Osteoblast (primary cell): Measurements from ENCODE around the gene WDR70. TPM values are rescaled to one million over a fixed set of nuclear protein-coding genes. Genes with fewer than 3 reads are reported as not detected.
"Not testable (repeated sequence)": the region's sequence is repeated elsewhere in the genome, so short reads cannot be mapped to it uniquely, and the experiment has no call there.

Experiments
- DNase-seq: peaks from one replicate; pipeline ENCODE4 v3.0.0; 2011; ENCODE audit warnings: low spot score, mixed read lengths; ENCODE audit not compliant: insufficient read length; ENCODE audit errors: missing footprints
- H2AFZ ChIP-seq: 2 replicates; pipeline ENCODE4 v1.6.0; 2011; ENCODE audit warnings: mild to moderate bottlenecking, low read length
- H3K27ac ChIP-seq: 2 replicates; pipeline ENCODE4 v1.5.1; 2011; ENCODE audit warnings: mild to moderate bottlenecking, low read depth, low read length, moderate library complexity
- H3K27me3 ChIP-seq: 2 replicates; pipeline ENCODE4 v1.6.0; 2012; ENCODE audit warnings: mild to moderate bottlenecking, control low read depth, inconsistent platforms, low read length, moderate library complexity; ENCODE audit not compliant: insufficient read depth
- H3K36me3 ChIP-seq: 2 replicates; pipeline ENCODE4 v1.5.1; 2011; ENCODE audit warnings: mild to moderate bottlenecking, low read length, control low read depth, moderate library complexity; ENCODE audit not compliant: insufficient read depth
- H3K4me1 ChIP-seq: 2 replicates; pipeline ENCODE4 v1.5.1; 2011; ENCODE audit warnings: mild to moderate bottlenecking, low read length, control low read depth, moderate library complexity; ENCODE audit not compliant: insufficient read depth
- H3K4me2 ChIP-seq: 2 replicates; pipeline ENCODE4 v1.6.0; 2011; ENCODE audit warnings: mild to moderate bottlenecking, low read length; ENCODE audit not compliant: insufficient read depth
- H3K4me3 ChIP-seq: fragments of 200-600 bp; sonication (generic); 3 replicates; pipeline ENCODE4 v1.5.1; 2012; ENCODE audit warnings: mild to moderate bottlenecking, low read length, inconsistent platforms; ENCODE audit not compliant: insufficient read depth
- H3K79me2 ChIP-seq: 2 replicates; pipeline ENCODE4 v1.6.0; 2012; ENCODE audit warnings: mild to moderate bottlenecking, low read length, control low read depth, inconsistent platforms; ENCODE audit not compliant: insufficient read depth
- H3K9me3 ChIP-seq: 2 replicates; pipeline ENCODE4 v1.5.1; 2011; ENCODE audit warnings: low read depth, low read length, control low read depth
- H4K20me1 ChIP-seq: 2 replicates; pipeline ENCODE4 v1.6.0; 2012; ENCODE audit warnings: mild to moderate bottlenecking, low read length, control low read depth; ENCODE audit not compliant: insufficient read depth
- total RNA-seq: library from RNA; depleted of rRNA; stranded (reverse); fragments of >200 nt; gene quantifications from 2 replicates; pipeline ENCODE4 v1.2.3, GENCODE V29; 2012
- TF ChIP-seq, protein P1 (sequence below): IDR thresholded peaks from 2 replicates; pipeline ENCODE4 v1.5.1; 2011; ENCODE audit warnings: mild to moderate bottlenecking, low read depth, low read length, moderate library complexity; ENCODE audit errors: extremely low read depth

Gene WDR70
- total RNA-seq, 1 donor = 32.2 TPM

- Histone ChIP-seq H3K36me3 (no peaks in the 10 kb centered on the region), H3K4me3 (no peak overlapping the region), H2AFZ (no peak overlapping the region), H3K4me1 (peaks cover 19% of the 10 kb centered on the region), H3K9me3 (no peaks in the 10 kb centered on the region), H4K20me1 (no peaks in the 10 kb centered on the region), H3K4me2 (no peak overlapping the region), H3K79me2 (no peaks in the 10 kb centered on the region), H3K27me3 (no peaks in the 10 kb centered on the region), H3K27ac (peak overlapping the region; percentile 57)
- peak; percentile 21 for DNase-seq
- TF ChIP-seq, protein P1, sequence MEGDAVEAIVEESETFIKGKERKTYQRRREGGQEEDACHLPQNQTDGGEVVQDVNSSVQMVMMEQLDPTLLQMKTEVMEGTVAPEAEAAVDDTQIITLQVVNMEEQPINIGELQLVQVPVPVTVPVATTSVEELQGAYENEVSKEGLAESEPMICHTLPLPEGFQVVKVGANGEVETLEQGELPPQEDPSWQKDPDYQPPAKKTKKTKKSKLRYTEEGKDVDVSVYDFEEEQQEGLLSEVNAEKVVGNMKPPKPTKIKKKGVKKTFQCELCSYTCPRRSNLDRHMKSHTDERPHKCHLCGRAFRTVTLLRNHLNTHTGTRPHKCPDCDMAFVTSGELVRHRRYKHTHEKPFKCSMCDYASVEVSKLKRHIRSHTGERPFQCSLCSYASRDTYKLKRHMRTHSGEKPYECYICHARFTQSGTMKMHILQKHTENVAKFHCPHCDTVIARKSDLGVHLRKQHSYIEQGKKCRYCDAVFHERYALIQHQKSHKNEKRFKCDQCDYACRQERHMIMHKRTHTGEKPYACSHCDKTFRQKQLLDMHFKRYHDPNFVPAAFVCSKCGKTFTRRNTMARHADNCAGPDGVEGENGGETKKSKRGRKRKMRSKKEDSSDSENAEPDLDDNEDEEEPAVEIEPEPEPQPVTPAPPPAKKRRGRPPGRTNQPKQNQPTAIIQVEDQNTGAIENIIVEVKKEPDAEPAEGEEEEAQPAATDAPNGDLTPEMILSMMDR = no peak
These were observed 259.8 kb downstream of the WDR70 start for GRCh38 chr5:37638897-37639296.

GRCh38 chr5:37640088-37640487 is 261.0 kb downstream of the WDR70 start:
- H2AFZ ChIP-seq = no peak overlapping the region
- H3K79me2 ChIP-seq = no peaks in the 10 kb centered on the region
- DNase-seq = no peak
- H3K4me3 ChIP-seq = no peak overlapping the region
- H3K27ac ChIP-seq = no peak overlapping the region
- no peaks in the 10 kb centered on the region for H3K27me3 ChIP-seq
- no peaks in the 10 kb centered on the region for H3K36me3 ChIP-seq
- TF ChIP-seq, protein P1 = no peak
- no peak overlapping the region for H3K4me2 ChIP-seq
- H4K20me1 ChIP-seq = no peaks in the 10 kb centered on the region
- no peaks in the 10 kb centered on the region for H3K9me3 ChIP-seq
- peaks cover 19% of the 10 kb centered on the region for H3K4me1 ChIP-seq

GRCh38 chr5:37641933-37642332 is 262.8 kb downstream of the WDR70 start:
- Histone ChIP-seq H3K9me3 (no peaks in the 10 kb centered on the region), H3K4me2 (no peak overlapping the region), H2AFZ (no peak overlapping the region), H3K36me3 (no peaks in the 10 kb centered on the region), H3K4me3 (no peak overlapping the region), H3K27me3 (no peaks in the 10 kb centered on the region), H4K20me1 (no peaks in the 10 kb centered on the region), H3K79me2 (no peaks in the 10 kb centered on the region), H3K27ac (no peak overlapping the region), H3K4me1 (peaks cover 19% of the 10 kb centered on the region)
- TF ChIP-seq, protein P1 = no peak
- no peak for DNase-seq

GRCh38 chr5:37645707-37646106 is 266.6 kb downstream of the WDR70 start:
- Histone ChIP-seq H2AFZ (no peak overlapping the region), H3K9me3 (no peaks in the 10 kb centered on the region), H3K4me2 (no peak overlapping the region), H4K20me1 (no peaks in the 10 kb centered on the region), H3K36me3 (no peaks in the 10 kb centered on the region), H3K27ac (no peak overlapping the region), H3K4me3 (no peak overlapping the region), H3K27me3 (no peaks in the 10 kb centered on the region), H3K4me1 (peaks cover 3% of the 10 kb centered on the region), H3K79me2 (peaks cover 2% of the 10 kb centered on the region)
- no peak for DNase-seq
- TF ChIP-seq, protein P1 = no peak

DNA sequence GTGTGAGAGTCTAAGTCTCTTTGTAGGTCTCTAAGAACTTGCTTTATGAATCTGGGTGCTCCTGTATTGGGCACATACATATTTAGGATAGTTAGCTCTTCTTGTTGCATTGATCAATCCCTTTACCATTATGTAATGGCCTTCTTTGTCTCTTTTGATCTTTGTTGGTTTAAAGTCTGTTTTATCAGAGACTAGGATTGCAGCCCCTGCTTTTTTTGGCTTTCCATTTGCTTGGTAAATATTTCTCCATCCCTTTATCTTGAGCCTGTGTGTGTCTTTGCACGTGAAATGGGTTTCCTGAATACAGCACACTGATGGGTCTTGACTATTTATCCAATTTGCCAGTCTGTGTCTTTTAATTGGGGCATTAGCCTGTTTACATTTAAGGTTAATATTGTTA is 275.4 kb downstream of the WDR70 start:
- H3K4me2 ChIP-seq, H2AFZ ChIP-seq, H3K27ac ChIP-seq, H3K9me3 ChIP-seq, H3K4me1 ChIP-seq, H3K27me3 ChIP-seq, H3K4me3 ChIP-seq, H3K36me3 ChIP-seq, H3K79me2 ChIP-seq, DNase-seq, H4K20me1 ChIP-seq: not testable (repeated sequence)
